C4-2B (cell line): ENCODE results near the gene ATP8B3.

Source experiments
- ZFX ChIP-seq: fragments of 450-650 bp; IDR thresholded peaks from 2 replicates; pipeline ENCODE4 v1.6.1; 2017
- TF ChIP-seq, protein P1 (sequence below): fragments of 450-650 bp; conservative IDR thresholded peaks from 2 replicates; pipeline ENCODE4 v1.5.1; 2017; ENCODE audit warnings: mild to moderate bottlenecking

DNA sequence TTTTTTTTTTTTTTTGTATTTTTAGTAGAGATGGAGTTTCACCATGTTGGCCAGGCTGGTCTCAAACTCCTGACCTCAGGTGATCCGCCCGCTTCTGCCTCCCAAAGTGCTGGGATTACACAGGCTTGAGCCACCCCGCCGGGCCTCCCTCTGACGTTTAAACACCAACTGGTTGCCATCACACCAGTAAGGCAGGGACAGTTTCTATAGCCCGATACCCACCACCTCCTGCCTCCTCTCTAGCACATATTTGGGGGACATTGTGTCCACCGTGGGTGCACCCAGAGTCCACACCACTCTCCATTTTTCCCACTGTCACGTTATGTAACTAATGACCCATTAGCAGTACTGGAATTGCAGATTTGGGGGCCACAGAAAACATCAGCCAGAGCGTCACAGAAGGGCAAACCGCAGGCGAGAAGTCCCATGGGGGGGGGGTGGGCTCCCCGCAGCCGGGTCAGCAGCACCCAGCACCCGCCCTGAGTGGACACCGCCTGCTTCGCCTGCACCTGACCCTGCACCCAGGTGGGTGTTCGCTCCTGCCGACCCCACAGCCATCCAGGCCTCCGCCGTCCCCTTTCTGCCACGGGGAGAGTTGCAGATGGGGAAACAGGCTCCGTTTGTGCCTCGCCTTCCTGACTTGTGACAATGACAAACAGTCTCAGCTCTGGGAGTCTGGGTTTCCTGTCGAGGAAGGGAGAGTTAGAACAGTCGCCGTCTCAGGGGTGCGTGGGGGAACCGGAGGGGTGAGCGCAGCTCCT lies 55.2 kb downstream of the ATP8B3 start:
- TF ChIP-seq, protein P1, sequence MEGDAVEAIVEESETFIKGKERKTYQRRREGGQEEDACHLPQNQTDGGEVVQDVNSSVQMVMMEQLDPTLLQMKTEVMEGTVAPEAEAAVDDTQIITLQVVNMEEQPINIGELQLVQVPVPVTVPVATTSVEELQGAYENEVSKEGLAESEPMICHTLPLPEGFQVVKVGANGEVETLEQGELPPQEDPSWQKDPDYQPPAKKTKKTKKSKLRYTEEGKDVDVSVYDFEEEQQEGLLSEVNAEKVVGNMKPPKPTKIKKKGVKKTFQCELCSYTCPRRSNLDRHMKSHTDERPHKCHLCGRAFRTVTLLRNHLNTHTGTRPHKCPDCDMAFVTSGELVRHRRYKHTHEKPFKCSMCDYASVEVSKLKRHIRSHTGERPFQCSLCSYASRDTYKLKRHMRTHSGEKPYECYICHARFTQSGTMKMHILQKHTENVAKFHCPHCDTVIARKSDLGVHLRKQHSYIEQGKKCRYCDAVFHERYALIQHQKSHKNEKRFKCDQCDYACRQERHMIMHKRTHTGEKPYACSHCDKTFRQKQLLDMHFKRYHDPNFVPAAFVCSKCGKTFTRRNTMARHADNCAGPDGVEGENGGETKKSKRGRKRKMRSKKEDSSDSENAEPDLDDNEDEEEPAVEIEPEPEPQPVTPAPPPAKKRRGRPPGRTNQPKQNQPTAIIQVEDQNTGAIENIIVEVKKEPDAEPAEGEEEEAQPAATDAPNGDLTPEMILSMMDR: no peak
- TF ChIP-seq ZFX: no peak
